ENCODE results near the gene GAN.

DNA sequence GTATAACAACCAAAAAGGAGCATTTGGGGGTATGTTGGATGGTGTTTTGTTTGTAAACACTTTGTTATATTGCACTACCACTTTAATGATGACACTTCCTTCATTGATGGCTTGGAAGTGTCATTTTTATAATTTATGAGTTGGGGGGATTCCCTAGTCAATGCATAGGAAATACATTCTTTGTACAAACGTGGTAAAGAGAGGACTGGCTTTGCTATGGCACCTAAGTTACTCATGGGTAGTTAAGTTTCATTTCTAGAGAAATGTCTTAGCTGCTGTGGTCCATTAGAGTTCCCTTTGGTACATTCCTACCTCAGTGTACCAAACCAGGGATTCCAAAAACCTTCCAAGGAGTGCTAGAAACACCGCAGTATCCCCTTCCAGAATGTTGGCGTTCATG, 66.2 kb downstream of the GAN start:
- TF ChIP-seq, protein P1, sequence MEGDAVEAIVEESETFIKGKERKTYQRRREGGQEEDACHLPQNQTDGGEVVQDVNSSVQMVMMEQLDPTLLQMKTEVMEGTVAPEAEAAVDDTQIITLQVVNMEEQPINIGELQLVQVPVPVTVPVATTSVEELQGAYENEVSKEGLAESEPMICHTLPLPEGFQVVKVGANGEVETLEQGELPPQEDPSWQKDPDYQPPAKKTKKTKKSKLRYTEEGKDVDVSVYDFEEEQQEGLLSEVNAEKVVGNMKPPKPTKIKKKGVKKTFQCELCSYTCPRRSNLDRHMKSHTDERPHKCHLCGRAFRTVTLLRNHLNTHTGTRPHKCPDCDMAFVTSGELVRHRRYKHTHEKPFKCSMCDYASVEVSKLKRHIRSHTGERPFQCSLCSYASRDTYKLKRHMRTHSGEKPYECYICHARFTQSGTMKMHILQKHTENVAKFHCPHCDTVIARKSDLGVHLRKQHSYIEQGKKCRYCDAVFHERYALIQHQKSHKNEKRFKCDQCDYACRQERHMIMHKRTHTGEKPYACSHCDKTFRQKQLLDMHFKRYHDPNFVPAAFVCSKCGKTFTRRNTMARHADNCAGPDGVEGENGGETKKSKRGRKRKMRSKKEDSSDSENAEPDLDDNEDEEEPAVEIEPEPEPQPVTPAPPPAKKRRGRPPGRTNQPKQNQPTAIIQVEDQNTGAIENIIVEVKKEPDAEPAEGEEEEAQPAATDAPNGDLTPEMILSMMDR (conservative IDR thresholded peaks at IDR 0.05; ENCODE audit: low read depth, low read length), result no peak
- no peak for TF ChIP-seq EZH2phosphoT487 (IDR thresholded peaks at IDR 0.05; ENCODE audit: borderline replicate concordance, low read length)
